CD4-positive, CD25-positive, alpha-beta regulatory T cell (primary cell): ENCODE results near the gene SLC6A6. TPM values are rescaled to one million over a fixed set of nuclear protein-coding genes. Genes with fewer than 3 reads are reported as not detected.

ENCODE experiments used
- polyA plus RNA-seq, 4 donors: library from polyadenylated mRNA; unstranded; fragments of 300-500 nt; fragmentation: Illumina TruSeq; gene quantifications; one replicate each; pipeline ENCODE4 v1.2.3, GENCODE V29; 2021
- total RNA-seq: library from RNA; stranded (reverse); gene quantifications from one replicate; pipeline ENCODE4 v1.2.3, GENCODE V29; 2022

The SLC6A6 gene
- total and polyA plus RNA-seq, 5 donors from 2014 or later: 6.9 to 73.3 (median 9.1) TPM

Other genes starting within 250 kb of the SLC6A6 start
- 75.5 TPM for gene XPC, start 224.0 kb upstream of the SLC6A6 start, total RNA-seq
- gene XPC, start 224.0 kb upstream of the SLC6A6 start, polyA plus RNA-seq: 10 to 100 TPM; 31.3 to 42.7 (median 36.9) TPM
- 6.6 TPM for gene LSM3, start 223.8 kb upstream of the SLC6A6 start, total RNA-seq
- 10 to 100 TPM; 19.1 to 25.7 (median 22.9) TPM for gene LSM3, start 223.8 kb upstream of the SLC6A6 start, polyA plus RNA-seq
- not detected for gene GRIP2, start 137.7 kb downstream of the SLC6A6 start, total RNA-seq
- under 1 TPM in 1 of 4 donors, not detected in 3; 0.18 TPM for gene GRIP2, start 137.7 kb downstream of the SLC6A6 start, polyA plus RNA-seq
- 55.7 TPM for gene CCDC174, start 249.2 kb downstream of the SLC6A6 start, total RNA-seq
- gene CCDC174, start 249.2 kb downstream of the SLC6A6 start, polyA plus RNA-seq: 10 to 100 TPM; 16.3 to 26.1 (median 19.3) TPM